GM18498 (cell line): ENCODE data around the gene MGMT.

Source experiments
- ATAC-seq: cut with Tn5 transposase; IDR thresholded peaks from one replicate; pipeline ENCODE4 v1.9.1; 2021; ENCODE audit warnings: mild to moderate bottlenecking, moderate library complexity; ENCODE audit not compliant: unreplicated experiment

MGMT gene

GRCh38 chr10:129580901-129581300 lies 113.9 kb downstream of the MGMT start:
- ATAC-seq, result no peak

DNA sequence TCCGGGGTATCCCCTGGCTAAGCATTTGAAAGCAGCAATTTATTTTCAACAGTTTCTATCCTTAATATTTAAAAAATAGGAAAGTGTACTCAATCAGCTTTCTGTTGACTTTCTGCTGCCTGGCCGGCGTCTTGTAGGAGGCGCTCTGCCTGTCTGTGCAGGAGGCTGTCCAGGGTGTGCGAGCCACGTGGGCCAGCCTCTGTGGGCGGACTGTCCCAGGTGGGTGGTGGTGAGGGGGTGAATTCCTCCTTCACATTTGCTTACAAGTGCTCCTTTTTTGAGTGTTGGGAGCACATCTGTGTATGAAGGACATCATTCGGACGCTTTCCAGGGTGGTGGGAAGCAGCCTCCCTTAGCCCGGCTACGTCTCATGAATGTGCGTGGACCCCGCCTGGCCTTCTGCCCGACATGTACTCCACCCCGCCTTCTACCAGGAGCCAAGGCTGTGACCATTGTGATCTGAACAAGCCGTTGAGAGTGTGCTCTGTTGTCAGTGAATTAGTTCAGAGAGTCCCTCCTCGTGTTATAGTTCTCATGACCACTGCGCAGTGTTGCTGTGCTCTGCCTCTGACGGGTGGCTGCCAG lies 114.9 kb downstream of the MGMT start:
- no peak for ATAC-seq

DNA sequence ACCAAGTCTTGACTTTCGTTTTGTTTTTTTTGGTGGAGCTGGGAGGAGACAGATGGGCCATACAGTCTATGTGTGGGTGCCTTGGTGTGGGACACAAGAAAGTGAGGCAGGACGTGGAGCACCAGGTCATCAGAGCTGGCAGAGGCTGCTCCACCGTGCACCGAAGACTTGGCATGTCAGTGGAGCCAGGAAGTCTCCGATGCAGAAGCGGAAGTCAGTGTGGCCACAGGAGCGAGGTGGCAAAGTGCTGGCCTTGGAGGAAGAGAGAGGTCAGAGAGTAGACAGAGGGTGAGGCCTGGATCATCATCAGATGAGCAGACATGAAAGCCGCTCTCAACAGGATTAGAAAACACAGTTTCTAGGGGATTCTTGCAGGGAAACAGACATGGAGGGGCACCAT lies 116.8 kb downstream of the MGMT start:
- ATAC-seq, result no peak

GRCh38 chr10:129586898-129587443 lies 119.9 kb downstream of the MGMT start:
- no peak for ATAC-seq

- no peak for ATAC-seq
Measured at GRCh38 chr10:129589546-129589945, 122.5 kb downstream of the MGMT start.

DNA sequence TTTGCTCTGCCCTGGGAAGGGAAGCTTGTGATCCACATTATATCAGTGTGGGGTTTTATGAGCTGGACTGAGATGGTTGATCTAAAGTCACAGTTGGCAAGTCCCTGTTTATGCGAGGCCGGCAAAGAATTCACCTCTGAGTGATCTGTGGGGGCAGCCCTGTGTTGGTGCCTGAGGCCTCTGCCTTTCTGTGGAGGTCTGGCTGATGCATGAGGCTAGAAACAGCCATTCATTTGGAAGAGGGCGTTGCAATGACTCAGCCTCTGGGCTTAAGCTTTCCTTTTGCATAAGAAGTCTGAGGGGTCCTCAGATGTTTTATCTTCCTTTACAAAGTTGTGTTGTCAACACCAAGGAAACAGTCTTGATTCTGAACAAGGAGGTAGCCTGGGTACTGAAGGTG lies 126.9 kb downstream of the MGMT start:
- ATAC-seq, result no peak

DNA sequence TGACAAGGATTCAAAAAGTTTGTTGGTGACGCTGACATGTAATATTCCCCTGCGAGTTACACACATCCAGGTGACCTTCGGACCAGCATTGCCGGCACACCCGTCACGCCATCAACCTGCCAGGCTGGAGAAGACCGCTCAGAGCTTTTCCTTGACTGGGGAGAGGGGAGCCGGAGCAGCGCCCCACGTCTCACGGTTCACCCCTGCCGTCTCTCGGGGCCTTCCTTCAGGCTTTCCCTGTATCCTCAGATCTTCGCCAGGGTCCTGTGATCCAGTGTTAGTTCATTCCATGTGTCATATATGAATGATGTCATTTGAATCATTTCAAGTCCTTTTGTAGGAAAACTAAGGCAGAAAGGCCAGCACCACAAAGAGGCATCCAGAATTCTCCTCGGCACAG lies 127.8 kb downstream of the MGMT start:
- ATAC-seq, result no peak

GRCh38 chr10:129598413-129598812 lies 131.4 kb downstream of the MGMT start:
- ATAC-seq, result no peak

DNA sequence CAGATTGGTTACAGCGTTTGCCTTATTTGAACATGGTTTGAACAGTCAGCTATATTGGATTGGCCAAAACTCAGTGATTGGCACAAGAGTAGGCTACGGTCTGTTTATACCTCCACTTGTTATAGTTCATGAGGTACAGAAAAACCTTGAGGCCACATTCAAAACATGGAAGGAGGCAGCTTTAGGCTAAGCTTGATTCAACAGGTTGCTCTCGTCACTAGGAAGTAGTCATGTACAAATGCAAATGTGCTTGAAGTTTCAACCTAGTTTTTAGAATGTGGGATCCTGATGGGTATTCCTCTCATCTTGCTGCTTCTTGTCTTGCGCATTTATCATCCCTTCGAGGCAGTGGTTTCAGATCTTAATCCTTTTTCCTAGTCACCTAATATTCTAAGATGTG lies 132.1 kb downstream of the MGMT start:
- ATAC-seq, result no peak

GRCh38 chr10:129601737-129602136 lies 134.7 kb downstream of the MGMT start:
- no peak for ATAC-seq

- ATAC-seq, result no peak
Measured at GRCh38 chr10:129602938-129603535, 136.0 kb downstream of the MGMT start.

GRCh38 chr10:129604333-129605032 lies 137.4 kb downstream of the MGMT start:
- ATAC-seq, result peak; percentile 45

GRCh38 chr10:129605266-129605985 lies 138.4 kb downstream of the MGMT start:
- ATAC-seq, result no peak

- ATAC-seq, result no peak
Measured at GRCh38 chr10:129605986-129606518, 139.0 kb downstream of the MGMT start.

GRCh38 chr10:129607607-129608109 lies 140.6 kb downstream of the MGMT start:
- ATAC-seq, result no peak

- ATAC-seq, result no peak
Measured at GRCh38 chr10:129608653-129609052, 141.6 kb downstream of the MGMT start.

GRCh38 chr10:129609551-129609950 lies 142.5 kb downstream of the MGMT start:
- no peak for ATAC-seq

DNA sequence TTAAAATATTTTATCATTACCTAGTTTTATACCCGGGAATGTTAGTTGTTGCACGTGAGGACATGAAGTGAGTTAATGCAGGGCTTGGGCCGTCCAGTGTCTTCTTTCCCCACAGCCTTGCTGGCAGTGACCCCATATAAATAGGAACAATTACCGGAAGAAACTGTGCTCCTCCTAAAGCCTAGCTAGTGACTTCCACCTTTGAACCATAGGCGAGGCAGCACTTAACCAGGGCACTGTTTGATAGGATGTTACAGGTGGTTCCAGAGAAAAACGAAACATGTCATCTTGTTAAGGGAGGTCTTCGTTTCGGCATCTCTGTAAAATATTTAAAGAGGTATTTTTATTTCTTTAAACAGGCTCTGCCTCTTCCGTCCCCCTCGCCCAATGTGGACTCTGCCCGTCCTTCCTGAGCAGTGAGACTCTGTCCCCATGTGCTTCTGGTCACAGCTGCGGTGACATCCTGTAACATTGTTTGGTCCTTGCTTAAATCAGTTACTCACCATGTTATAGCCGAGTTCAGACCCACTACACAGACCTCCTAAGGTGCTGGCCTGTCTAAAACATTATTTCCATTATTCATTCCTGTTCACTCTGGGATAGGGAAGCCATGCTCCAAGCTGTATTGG lies 145.6 kb downstream of the MGMT start:
- no peak for ATAC-seq

DNA sequence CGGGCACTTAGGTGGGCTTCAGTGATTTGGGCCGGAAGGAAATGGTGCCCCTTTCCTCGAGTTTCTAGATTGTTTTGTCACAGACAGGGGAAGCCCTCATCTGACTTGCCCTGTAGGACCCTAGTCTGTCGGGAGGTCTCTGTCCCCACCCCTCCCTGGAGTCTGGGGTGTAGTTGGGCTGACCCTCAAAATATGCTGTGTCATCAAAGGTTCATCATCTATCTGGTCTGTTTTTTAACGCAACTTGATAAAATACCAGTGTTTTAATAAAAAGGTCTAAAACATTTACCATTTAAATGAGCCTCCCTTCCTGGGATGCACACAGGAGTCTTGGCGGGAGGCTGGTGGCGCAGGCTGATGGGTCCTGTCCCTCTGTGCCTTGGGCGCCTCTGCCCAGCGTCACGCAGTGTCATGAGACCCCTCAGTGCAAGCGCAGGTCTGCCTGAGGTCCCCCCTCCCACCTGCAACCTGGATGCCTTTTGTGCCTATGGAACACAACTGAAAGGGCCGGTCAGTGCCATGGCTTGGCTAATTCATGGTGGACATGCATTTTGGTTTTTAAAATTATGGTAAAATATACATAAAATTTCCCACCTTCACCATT lies 146.4 kb downstream of the MGMT start:
- ATAC-seq, result no peak

DNA sequence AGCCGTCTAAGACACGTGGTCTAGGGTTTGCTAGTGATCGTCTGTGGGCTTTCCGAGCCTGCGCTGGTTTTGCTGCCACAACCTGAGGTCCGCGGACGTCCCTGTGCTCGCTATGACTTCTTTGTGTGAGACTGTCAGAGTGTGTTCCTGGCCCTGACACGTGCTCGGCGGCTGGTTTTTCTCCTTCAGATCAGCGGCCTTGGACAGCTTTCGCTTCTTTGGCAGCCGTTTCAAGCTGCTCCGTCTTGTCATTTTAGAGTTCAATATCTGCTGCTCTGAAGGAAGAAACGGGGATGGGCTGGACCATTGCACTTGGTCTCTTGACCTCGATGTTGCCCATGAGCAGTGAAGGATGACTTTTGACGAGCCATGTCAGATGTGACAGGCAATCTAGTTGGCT lies 147.3 kb downstream of the MGMT start:
- ATAC-seq, result no peak
